NCI-H2107 treated with DMSO at 0.1 percent for 48 hours (cell line): ENCODE data around the gene SVIP.

Source experiments
- DNase-seq: peaks from one replicate; lab custom pipeline; 2025; ENCODE audit not compliant: unreplicated experiment; lab: John Stamatoyannopoulos, UW

The SVIP gene

GRCh38 chr11:22795914-22796313 lies 33.7 kb downstream of the SVIP start:
- DNase-seq: no peak

GRCh38 chr11:22792497-22792896 lies 37.1 kb downstream of the SVIP start:
- no peak for DNase-seq

- peak; percentile 76 for DNase-seq
Measured at GRCh38 chr11:22787551-22788162, 41.9 kb downstream of the SVIP start.

- DNase-seq: no peak
Measured at GRCh38 chr11:22787055-22787454, 42.5 kb downstream of the SVIP start.

- DNase-seq: no peak
Measured at GRCh38 chr11:22786475-22786874, 43.1 kb downstream of the SVIP start.

- DNase-seq: no peak
Measured at GRCh38 chr11:22785251-22785650, 44.4 kb downstream of the SVIP start.

- DNase-seq: no peak
Measured at GRCh38 chr11:22780952-22781593, 48.5 kb downstream of the SVIP start.

GRCh38 chr11:22779850-22780249 lies 49.8 kb downstream of the SVIP start:
- no peak for DNase-seq

- peak; percentile 41 for DNase-seq
Measured at GRCh38 chr11:22778642-22779041, 51.0 kb downstream of the SVIP start.

GRCh38 chr11:22775248-22775647 lies 54.4 kb downstream of the SVIP start:
- DNase-seq: no peak

GRCh38 chr11:22774716-22775115 lies 54.9 kb downstream of the SVIP start:
- DNase-seq: no peak

GRCh38 chr11:22769081-22769480 lies 60.5 kb downstream of the SVIP start:
- DNase-seq: no peak
